HCT116 (cell line): ENCODE results near the gene BBS9. TPM values are rescaled to one million over a fixed set of nuclear protein-coding genes. Genes with fewer than 3 reads are reported as not detected.

Source experiments
- ATAC-seq: fragments of 200-7000 bp; cut with Tn5 transposase; 2 replicates; pipeline ENCODE4 v1.9.1; 2020; ENCODE audit warnings: mild to moderate bottlenecking, moderate library complexity
- BruUV-seq: library from RNA; stranded (reverse); fragments of 400-500 nt; replicated peaks from 2 replicates; lab custom pipeline; 2021; lab: Mats Ljungman, UMichigan
- CTCF ChIA-PET: fragments of 300-600 bp; sonication (Branson Sonifier 250); formaldehyde crosslinking; loops from one replicate; lab custom pipeline; 2021; ENCODE audit warnings: antibody characterized with exemption; lab: Charles Lee
- POLR2A ChIA-PET: fragments of 300-600, 350-600 bp; sonication (Branson Sonifier 250); formaldehyde crosslinking; loops from one replicate; lab custom pipeline; 2021; ENCODE audit warnings: antibody characterized with exemption; lab: Charles Lee
- RAD21 ChIA-PET, 2 experiments: fragments of 300-600 bp; sonication (Branson Sonifier 250); formaldehyde crosslinking; loops; one replicate each; lab custom pipeline; 2023; ENCODE audit warnings: low total read pairs in 2 of 2; ENCODE audit not compliant: uncharacterized antibody in 2 of 2, unreplicated experiment in 2 of 2, low non-redundant PET in 1 of 2; lab: Charles Lee
- DNase-seq: peaks from one replicate; pipeline ENCODE4 v3.0.0-alpha.2; 2010; ENCODE audit warnings: low read depth, low spot score
- H2AFZ ChIP-seq: fragments of 200-600 bp; shearing (Covaris generic), sonication (generic); 2 replicates; pipeline ENCODE4 v1.6.1; 2017; ENCODE audit warnings: low read depth, mixed run types, mixed read lengths, antibody characterized with exemption, low read length; ENCODE audit not compliant: poor library complexity, severe bottlenecking
- H3K27ac ChIP-seq: 2 replicates; pipeline ENCODE4 v1.5.1; 2012; ENCODE audit warnings: low read depth, low read length
- H3K27me3 ChIP-seq: fragments of 200-600 bp; sonication (generic); 2 replicates; pipeline ENCODE4 v1.6.1; 2016; ENCODE audit warnings: mixed run types, low read length, mixed read lengths; ENCODE audit not compliant: insufficient read depth
- H3K36me3 ChIP-seq, 2 experiments: fragments of 200-500 bp in 1 of 2; fragments of 200-600 bp in 1 of 2; sonication (Bioruptor generic) in 1 of 2; sonication (generic) in 1 of 2; 2 replicates each; pipeline versions ENCODE4 v1.5.1 to v1.6.1; 2014 to 2016; ENCODE audit warnings: low read length in 2 of 2, inconsistent platforms in 1 of 2, mixed read lengths in 1 of 2, mixed run types in 1 of 2; ENCODE audit not compliant: insufficient read depth in 2 of 2, control insufficient read depth in 1 of 2
- H3K4me1 ChIP-seq, 2 experiments: fragments of 200-600 bp in 1 of 2; sonication (generic) in 1 of 2; 2 replicates each; pipeline versions ENCODE4 v1.5.1 to v1.6.1; 2012 to 2017; ENCODE audit warnings: low read length in 2 of 2, inconsistent platforms in 1 of 2, mild to moderate bottlenecking in 1 of 2, mixed read lengths in 1 of 2, mixed run types in 1 of 2, moderate library complexity in 1 of 2; ENCODE audit not compliant: insufficient read depth in 2 of 2, control insufficient read depth in 1 of 2
- H3K4me2 ChIP-seq: fragments of 200-600 bp; sonication (generic); 2 replicates; pipeline ENCODE4 v1.6.1; 2017; ENCODE audit warnings: mixed run types, low read length, mixed read lengths
- H3K4me3 ChIP-seq, 2 experiments: fragments of 200-600 bp in 1 of 2; sonication (generic) in 1 of 2; replicated peaks in 1 of 2; 2 replicates each; pipeline ENCODE4 v1.5.1; 2011 to 2016; ENCODE audit warnings: low read length in 2 of 2, control low read depth in 1 of 2, low read depth in 1 of 2, mild to moderate bottlenecking in 1 of 2, mixed read lengths in 1 of 2, mixed run types in 1 of 2
- H3K79me2 ChIP-seq: fragments of 200-600 bp; sonication (generic); 2 replicates; pipeline ENCODE4 v1.6.1; 2017; ENCODE audit warnings: mild to moderate bottlenecking, mixed run types, low read length, moderate library complexity, mixed read lengths; ENCODE audit not compliant: insufficient read depth
- H3K9ac ChIP-seq: fragments of 200-600 bp; sonication (generic); 2 replicates; pipeline ENCODE4 v1.6.1; 2016; ENCODE audit warnings: low read length, mixed read lengths
- H3K9me2 ChIP-seq: fragments of 200-600 bp; sonication (generic), shearing (Covaris generic); 2 replicates; pipeline ENCODE4 v1.6.1; 2017; ENCODE audit warnings: mixed run types, mild to moderate bottlenecking, moderate library complexity; ENCODE audit not compliant: insufficient read depth
- H3K9me3 ChIP-seq, 2 experiments: fragments of 200-500 bp in 1 of 2; fragments of 200-600 bp in 1 of 2; sonication (Bioruptor generic) in 1 of 2; sonication (generic) in 1 of 2; 2 replicates each; pipeline ENCODE4 v1.6.1; 2014 to 2017; ENCODE audit warnings: low read length in 2 of 2, mixed read lengths in 2 of 2, inconsistent platforms in 1 of 2, low read depth in 1 of 2, mild to moderate bottlenecking in 1 of 2, mixed run types in 1 of 2, moderate library complexity in 1 of 2; ENCODE audit not compliant: control insufficient read depth in 1 of 2, insufficient read depth in 1 of 2
- H4K20me1 ChIP-seq: fragments of 200-600 bp; sonication (generic), shearing (Covaris generic); 2 replicates; pipeline ENCODE4 v1.6.1; 2017; ENCODE audit warnings: mixed run types, mild to moderate bottlenecking, moderate library complexity; ENCODE audit not compliant: insufficient read depth
- CBX3 ChIP-seq: IDR thresholded peaks from 2 replicates; pipeline ENCODE4 v1.6.1; 2012; ENCODE audit warnings: low read depth
- ELF1 ChIP-seq: IDR thresholded peaks from 2 replicates; pipeline ENCODE4 v1.6.1; 2012; ENCODE audit warnings: low read depth, borderline replicate concordance
- EZH2 ChIP-seq: fragments of 200-600 bp; sonication (generic); IDR thresholded peaks from 2 replicates; pipeline ENCODE4 v1.6.1; 2017; ENCODE audit warnings: antibody characterized with exemption, mixed run types
- FOSL1 ChIP-seq: IDR thresholded peaks from 2 replicates; pipeline ENCODE4 v1.6.1; 2012; ENCODE audit warnings: low read depth
- POLR2AphosphoS5 ChIP-seq: IDR thresholded peaks from 2 replicates; pipeline ENCODE4 v1.6.1; 2011; ENCODE audit warnings: mild to moderate bottlenecking, low read depth, low read length, moderate library complexity
- SP1 ChIP-seq: IDR thresholded peaks from 2 replicates; pipeline ENCODE4 v1.6.1; 2012; ENCODE audit warnings: low read depth
- SRF ChIP-seq: IDR thresholded peaks from 2 replicates; pipeline ENCODE4 v1.6.1; 2012; ENCODE audit warnings: low read depth
- TCF7L2 ChIP-seq: IDR thresholded peaks from 2 replicates; pipeline ENCODE4 v1.7.0; 2011; ENCODE audit warnings: borderline replicate concordance, inconsistent platforms; ENCODE audit not compliant: insufficient read depth, insufficient read length; ENCODE audit errors: extremely low read depth
- YY1 ChIP-seq: IDR thresholded peaks from 2 replicates; pipeline ENCODE4 v1.6.1; 2011; ENCODE audit warnings: low read length, low read depth, moderate library complexity, mild to moderate bottlenecking; ENCODE audit not compliant: insufficient replicate concordance; ENCODE audit errors: extremely low read depth
- ZNF274 ChIP-seq: fragments of 200-500 bp; sonication (Bioruptor generic); IDR thresholded peaks from 2 replicates; pipeline ENCODE4 v1.6.1; 2014; ENCODE audit warnings: mild to moderate bottlenecking, low read depth, low read length, inconsistent platforms
- intact Hi-C: fragments of 100-400 bp; cut with micrococcal nuclease; formaldehyde crosslinking; loops from 2 replicates; pipeline ENCODE4 v1.10.0; 2022
- total RNA-seq: library from RNA; stranded (reverse); gene quantifications from one replicate; pipeline ENCODE4 v1.2.1, GENCODE V29; 2021; ENCODE audit not compliant: unreplicated experiment
- TF ChIP-seq, protein P1 (sequence below): IDR thresholded peaks from 2 replicates; pipeline ENCODE4 v1.6.1; 2011; ENCODE audit warnings: mild to moderate bottlenecking, low read length, moderate library complexity; ENCODE audit not compliant: insufficient replicate concordance; ENCODE audit errors: extremely low read depth

Gene BBS9
- total RNA-seq, 1 experiment from 2014 or later = 7.1 TPM

DNA sequence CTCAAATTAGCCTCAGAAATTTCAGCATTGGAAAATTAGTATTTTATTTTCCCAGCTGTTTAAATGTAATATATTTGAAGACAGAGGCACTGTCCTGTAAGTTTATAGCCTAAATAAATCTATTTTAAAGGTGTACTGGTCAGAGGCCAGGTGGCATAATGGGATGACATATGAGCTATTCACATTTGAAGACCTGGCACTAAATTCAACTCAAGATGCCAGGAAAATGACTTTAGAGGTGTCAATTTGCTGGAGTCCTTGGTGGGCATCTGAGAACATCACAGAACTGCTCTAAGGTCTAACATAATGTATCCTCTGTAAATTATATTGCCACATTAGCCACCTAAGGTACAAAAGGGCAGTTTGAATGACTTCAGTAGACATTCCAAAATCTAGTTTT lies 427.1 kb downstream of the BBS9 start (continued):
- TF ChIP-seq ELF1 = no peak
- TF ChIP-seq CBX3 = no peak
- no peak for TF ChIP-seq ZNF274
- TF ChIP-seq SRF = no peak
- no peak for TF ChIP-seq FOSL1
- no peak for TF ChIP-seq YY1
- TF ChIP-seq, protein P1, sequence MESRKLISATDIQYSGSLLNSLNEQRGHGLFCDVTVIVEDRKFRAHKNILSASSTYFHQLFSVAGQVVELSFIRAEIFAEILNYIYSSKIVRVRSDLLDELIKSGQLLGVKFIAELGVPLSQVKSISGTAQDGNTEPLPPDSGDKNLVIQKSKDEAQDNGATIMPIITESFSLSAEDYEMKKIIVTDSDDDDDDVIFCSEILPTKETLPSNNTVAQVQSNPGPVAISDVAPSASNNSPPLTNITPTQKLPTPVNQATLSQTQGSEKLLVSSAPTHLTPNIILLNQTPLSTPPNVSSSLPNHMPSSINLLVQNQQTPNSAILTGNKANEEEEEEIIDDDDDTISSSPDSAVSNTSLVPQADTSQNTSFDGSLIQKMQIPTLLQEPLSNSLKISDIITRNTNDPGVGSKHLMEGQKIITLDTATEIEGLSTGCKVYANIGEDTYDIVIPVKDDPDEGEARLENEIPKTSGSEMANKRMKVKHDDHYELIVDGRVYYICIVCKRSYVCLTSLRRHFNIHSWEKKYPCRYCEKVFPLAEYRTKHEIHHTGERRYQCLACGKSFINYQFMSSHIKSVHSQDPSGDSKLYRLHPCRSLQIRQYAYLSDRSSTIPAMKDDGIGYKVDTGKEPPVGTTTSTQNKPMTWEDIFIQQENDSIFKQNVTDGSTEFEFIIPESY = no peak

DNA sequence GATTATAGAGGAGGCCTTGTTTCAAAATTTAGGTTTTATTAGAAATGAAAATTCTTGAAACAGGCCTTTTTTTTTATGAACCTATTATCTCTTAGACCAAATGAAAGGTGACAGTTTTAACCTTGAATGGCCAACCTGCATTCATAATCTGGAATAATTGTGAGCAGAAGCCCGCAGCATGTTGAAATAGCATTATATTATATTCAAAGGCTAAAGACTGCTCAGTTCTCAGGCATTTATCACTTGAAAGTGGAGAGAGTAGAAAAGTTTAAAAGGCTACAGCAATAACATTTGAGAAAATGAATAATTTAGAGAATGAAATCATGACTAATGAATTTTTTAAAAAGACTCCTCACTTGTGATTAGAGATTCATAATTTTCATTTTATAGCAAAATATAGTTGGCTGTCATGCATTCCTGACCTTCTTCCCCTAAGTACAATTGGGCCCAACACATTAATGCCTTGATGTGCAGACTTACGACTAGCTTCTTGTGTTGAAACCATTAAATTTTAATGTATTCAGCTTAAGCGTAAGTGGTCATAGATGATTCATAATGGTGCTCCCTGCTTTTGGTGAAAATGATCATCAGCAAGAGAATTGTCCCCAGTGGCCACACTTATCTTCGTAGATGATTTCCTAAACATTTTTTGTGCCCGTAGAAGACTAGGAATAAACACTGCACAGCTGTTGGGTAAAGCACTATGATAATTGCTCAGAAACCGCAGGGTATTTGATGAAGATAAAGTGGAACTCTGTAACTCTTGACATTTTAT lies 429.4 kb downstream of the BBS9 start:
- intact Hi-C loops = no loop called here
- Histone ChIP-seq H3K27ac (no peak overlapping the region), H3K9me2 (no peaks in the 10 kb centered on the region), H3K9ac (no peak overlapping the region)
- no TSS peak for BruUV-seq
- ATAC-seq = no peak
- RAD21 ChIA-PET = no interaction called here
- TF ChIP-seq TCF7L2 (no peak), POLR2AphosphoS5 (no peak), EZH2 (no peak), ELF1 (no peak), CBX3 (no peak), SP1 (no peak), ZNF274 (no peak), YY1 (no peak)
- TF ChIP-seq, all 23 proteins: peak for 0
- ChIA-PET CTCF (no interaction called here), POLR2A (no interaction called here)
- Histone ChIP-seq H3K4me1 (no peaks in the 10 kb centered on the region), H4K20me1 (no peaks in the 10 kb centered on the region), H2AFZ (no peak overlapping the region), H3K4me3 (no peak overlapping the region), H3K79me2 (no peaks in the 10 kb centered on the region), H3K4me2 (no peak overlapping the region), H3K9me3 (no peaks in the 10 kb centered on the region), H3K36me3 (no peaks in the 10 kb centered on the region), H3K27me3 (no peaks in the 10 kb centered on the region)
- DNase-seq = no peak
